Bronchial epithelial cell (primary cell): Measurements from ENCODE around the gene GABRR3. TPM values are rescaled to one million over a fixed set of nuclear protein-coding genes. Genes with fewer than 3 reads are reported as not detected.

ENCODE experiments used
- DNase-seq: peaks from one replicate; pipeline ENCODE4 v3.0.0-alpha.2; 2010; ENCODE audit warnings: low read depth
- FAIRE-seq: peaks from 2 replicates; lab custom pipeline; 2011; peaks lifted over from hg19 to GRCh38; lab: Jason Lieb, UNC
- H3K27me3 ChIP-seq: 2 replicates; pipeline ENCODE4 v1.5.1; 2011; ENCODE audit warnings: low read length; ENCODE audit not compliant: control insufficient read depth, insufficient read depth
- H3K36me3 ChIP-seq: 2 replicates; pipeline ENCODE4 v1.5.1; 2011; ENCODE audit warnings: low read length; ENCODE audit not compliant: control insufficient read depth, insufficient read depth
- H3K4me3 ChIP-seq: 2 replicates; pipeline ENCODE4 v1.5.1; 2011; ENCODE audit warnings: mild to moderate bottlenecking, low read depth, low read length, control low read depth
- total RNA-seq: library from RNA; depleted of rRNA; stranded (reverse); fragments of >200 nt; gene quantifications from 2 replicates; pipeline ENCODE4 v1.2.1, GENCODE V29; 2014
- TF ChIP-seq, protein P1 (sequence below): IDR thresholded peaks from 2 replicates; pipeline ENCODE4 v1.5.1; 2011; ENCODE audit warnings: mild to moderate bottlenecking, moderate library complexity, low read length, control low read depth, inconsistent platforms; ENCODE audit not compliant: insufficient read depth, severe bottlenecking

Gene GABRR3
- total RNA-seq, 1 donor from 2014 or later, result not detected

DNA sequence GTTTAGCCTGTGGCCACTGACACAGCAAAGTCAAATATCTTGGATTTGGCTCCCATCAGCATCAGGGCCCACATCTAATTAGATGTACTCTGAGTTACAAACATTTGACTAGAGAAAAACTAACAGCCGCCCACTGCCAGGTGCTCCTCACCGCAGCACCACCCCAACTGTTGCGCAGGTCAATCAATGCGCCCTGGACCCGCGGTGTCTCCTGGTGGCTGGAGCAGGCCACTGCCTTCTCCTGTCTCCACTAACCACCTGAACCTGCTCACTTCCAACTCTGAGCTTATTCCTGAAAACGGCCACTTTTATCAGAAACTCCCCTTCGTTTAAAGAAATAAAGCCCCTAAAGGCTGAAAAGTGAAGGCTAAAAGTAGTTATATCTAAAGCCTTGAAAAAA, 67.1 kb downstream of the GABRR3 start:
- DNase-seq (no peak), FAIRE-seq (no peak)
- no peaks in the 10 kb centered on the region for H3K27me3 ChIP-seq
- TF ChIP-seq, protein P1, sequence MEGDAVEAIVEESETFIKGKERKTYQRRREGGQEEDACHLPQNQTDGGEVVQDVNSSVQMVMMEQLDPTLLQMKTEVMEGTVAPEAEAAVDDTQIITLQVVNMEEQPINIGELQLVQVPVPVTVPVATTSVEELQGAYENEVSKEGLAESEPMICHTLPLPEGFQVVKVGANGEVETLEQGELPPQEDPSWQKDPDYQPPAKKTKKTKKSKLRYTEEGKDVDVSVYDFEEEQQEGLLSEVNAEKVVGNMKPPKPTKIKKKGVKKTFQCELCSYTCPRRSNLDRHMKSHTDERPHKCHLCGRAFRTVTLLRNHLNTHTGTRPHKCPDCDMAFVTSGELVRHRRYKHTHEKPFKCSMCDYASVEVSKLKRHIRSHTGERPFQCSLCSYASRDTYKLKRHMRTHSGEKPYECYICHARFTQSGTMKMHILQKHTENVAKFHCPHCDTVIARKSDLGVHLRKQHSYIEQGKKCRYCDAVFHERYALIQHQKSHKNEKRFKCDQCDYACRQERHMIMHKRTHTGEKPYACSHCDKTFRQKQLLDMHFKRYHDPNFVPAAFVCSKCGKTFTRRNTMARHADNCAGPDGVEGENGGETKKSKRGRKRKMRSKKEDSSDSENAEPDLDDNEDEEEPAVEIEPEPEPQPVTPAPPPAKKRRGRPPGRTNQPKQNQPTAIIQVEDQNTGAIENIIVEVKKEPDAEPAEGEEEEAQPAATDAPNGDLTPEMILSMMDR, result no peak
- H3K36me3 ChIP-seq, result peaks cover 4% of the 10 kb centered on the region
- no peak overlapping the region for H3K4me3 ChIP-seq

DNA sequence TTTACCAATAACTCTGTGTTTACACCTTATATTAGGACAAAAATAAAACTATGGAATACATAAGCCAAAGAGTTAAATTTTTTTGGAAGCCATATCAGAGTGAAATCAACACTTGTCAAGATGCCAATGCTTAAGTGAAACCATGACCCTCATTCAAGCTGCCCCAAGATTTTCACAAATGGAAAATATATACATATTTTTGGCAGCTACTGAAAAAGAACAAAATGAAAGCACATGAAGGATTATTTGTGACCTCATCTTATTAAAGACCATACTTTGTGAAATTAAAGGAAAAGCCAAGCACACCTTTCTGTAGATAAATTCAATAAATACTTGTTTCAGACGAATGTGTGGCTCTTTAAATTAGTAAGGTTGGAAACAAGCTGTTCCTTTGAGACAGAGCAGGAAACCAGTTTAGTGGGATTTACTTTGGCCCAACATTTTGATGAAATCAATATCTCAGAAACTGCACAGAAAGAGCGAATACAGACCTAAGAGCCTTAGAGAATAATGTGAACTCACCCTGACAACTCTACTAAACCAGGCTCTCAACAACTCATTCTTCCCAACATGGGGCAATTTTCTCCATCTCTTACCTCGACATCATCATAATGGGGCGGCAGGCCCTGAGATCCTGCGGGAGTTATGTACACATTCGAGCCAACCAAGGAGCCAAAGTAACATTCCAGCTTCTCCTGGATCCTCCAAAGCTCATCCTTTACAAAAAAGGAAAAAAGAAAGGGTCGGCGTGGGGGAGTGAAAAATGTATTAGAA, 73.9 kb downstream of the GABRR3 start:
- Histone ChIP-seq H3K4me3 (no peak overlapping the region), H3K27me3 (no peaks in the 10 kb centered on the region), H3K36me3 (peaks cover 4% of the 10 kb centered on the region)
- TF ChIP-seq, protein P1, result no peak
- no peak for FAIRE-seq
- DNase-seq, result no peak

DNA sequence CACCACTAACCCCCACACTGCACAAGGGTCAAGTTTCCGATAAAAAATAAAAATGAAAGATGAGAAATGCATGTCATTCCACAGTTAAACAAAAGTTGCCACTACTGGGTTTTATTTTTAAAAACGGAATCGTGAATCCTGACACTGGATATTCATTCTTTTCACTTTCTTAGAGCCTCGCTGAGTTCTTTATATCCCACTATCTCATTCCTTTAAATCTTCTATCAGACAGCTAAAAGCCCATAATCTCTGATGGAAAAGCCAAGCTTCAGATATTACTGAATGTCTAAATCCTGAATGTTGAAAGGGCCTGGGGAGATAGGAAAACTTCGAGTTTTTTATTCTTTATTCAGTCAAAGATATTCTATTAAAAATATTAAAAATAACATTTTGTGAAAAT, 74.6 kb downstream of the GABRR3 start:
- TF ChIP-seq, protein P1, result no peak
- H3K36me3 ChIP-seq, result peaks cover 4% of the 10 kb centered on the region
- no peak overlapping the region for H3K4me3 ChIP-seq
- no peaks in the 10 kb centered on the region for H3K27me3 ChIP-seq
- DNase-seq (no peak), FAIRE-seq (no peak)

DNA sequence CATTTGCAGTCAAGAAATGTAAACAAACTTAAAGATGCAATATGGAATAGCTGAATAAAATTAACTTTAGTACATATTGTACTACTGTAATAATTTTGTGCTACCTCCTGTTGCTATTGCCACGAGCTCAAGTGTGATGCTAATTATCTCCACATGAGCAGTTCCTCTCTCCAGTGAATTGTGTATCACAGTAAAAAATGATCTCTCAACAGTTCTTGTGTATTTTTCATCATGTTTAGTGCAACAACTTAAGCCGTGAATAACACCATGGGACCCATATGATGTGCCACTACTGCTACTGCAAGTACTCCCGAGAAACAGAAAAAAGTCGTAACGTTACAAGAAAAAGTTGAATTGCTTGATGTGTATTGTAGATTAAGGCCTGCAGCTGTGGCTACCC, 75.2 kb downstream of the GABRR3 start:
- TF ChIP-seq, protein P1, result no peak
- peaks cover 4% of the 10 kb centered on the region for H3K36me3 ChIP-seq
- H3K4me3 ChIP-seq, result no peak overlapping the region
- DNase-seq (no peak), FAIRE-seq (no peak)
- H3K27me3 ChIP-seq, result no peaks in the 10 kb centered on the region

DNA sequence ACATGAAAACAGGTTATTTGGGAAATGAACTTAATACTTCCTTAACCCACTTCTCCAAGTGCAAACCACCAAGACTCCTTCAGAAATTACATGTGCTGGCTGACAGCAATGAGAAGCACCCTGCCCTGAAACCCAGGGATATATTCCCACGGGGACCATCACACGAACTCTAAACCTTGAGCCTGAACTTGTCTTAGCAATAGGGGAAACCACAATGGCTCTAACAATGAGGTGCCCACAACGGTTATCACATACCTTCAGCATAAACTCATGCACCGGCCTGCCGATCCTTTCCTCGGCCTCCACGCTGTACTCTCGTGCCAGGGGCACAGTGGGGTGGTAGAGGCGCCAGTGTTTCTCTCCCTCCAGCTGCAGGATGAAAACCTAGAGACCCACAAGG, 76.3 kb downstream of the GABRR3 start:
- H3K4me3 ChIP-seq, result no peak overlapping the region
- TF ChIP-seq, protein P1, result no peak
- FAIRE-seq, result no peak
- no peaks in the 10 kb centered on the region for H3K27me3 ChIP-seq
- H3K36me3 ChIP-seq, result peaks cover 5% of the 10 kb centered on the region
- no peak for DNase-seq

DNA sequence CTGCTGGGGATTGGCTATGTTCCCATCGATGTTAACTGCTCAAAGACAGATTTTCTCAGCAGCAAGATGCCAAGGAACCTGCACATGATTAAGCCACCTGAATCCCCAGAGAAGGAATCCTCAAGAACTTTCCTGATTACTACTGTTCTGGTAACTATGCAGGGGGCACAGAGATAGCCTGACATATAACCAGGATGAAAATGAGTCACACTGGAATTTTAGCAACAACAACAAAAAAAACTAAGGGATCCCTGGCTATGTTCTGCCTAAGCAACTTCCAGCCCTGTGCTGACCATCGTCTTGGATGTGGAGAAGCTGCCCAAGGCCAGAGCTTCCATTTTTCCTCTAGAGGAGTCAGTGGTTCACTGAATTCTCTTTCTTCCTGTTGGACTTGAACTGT, 76.7 kb downstream of the GABRR3 start:
- Histone ChIP-seq H3K27me3 (no peaks in the 10 kb centered on the region), H3K4me3 (no peak overlapping the region), H3K36me3 (peaks cover 5% of the 10 kb centered on the region)
- FAIRE-seq (no peak), DNase-seq (no peak)
- TF ChIP-seq, protein P1, result no peak
